Mesangial cell (primary cell): ENCODE measurements around the gene MACIR. TPM values are rescaled to one million over a fixed set of nuclear protein-coding genes. Genes with fewer than 3 reads are reported as not detected.

Source experiments
- total RNA-seq: library from RNA; depleted of rRNA; stranded (reverse); fragments of >200 nt; gene quantifications from 2 replicates; pipeline ENCODE4 v1.2.3, GENCODE V29; 2015

The MACIR gene, protein sequence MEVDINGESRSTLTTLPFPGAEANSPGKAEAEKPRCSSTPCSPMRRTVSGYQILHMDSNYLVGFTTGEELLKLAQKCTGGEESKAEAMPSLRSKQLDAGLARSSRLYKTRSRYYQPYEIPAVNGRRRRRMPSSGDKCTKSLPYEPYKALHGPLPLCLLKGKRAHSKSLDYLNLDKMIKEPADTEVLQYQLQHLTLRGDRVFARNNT
- total RNA-seq: 8.5 and 12.2 TPM in 2 replicates

DNA sequence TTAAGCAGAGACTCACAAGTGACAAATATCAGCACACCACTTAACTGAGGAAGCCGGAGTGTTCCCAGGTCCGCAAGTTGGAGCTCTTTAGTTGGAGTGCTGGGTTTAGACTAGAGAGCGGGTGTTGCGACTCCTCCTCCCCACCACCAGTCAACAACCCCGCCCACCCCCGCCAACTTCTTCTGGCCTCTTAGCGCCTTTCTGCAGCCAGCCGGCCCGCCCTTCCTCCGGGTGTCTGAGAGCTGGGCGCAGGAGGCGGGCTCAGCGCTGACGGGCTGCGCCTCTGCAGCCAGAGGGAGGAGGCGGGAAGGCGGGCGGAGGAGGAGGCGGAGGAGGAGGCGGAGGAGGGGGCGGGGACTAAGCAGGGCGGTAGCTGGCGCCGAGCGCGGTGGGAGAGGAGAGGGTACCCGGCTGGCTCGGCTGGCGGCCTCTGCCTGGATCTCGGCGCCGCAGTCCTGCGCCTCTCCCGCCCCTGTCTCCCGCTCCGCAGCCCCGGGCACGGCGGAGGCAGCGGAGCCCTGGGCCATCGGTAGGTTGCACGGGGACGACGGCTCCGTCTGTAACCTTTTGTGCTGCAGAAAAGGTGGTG is at the start of gene MACIR:
Gene MACIR, plus strand, starts transcription at position 396 of the 589 bp plus-strand sequence. CDS start 17,157 bp downstream, outside the sequence.

Other genes starting within 250 kb of the MACIR start
- gene GIN1, start 138.6 kb upstream of the MACIR start, total RNA-seq: 2.0 and 2.3 TPM in 2 replicates
- gene PPIP5K2, start 138.5 kb upstream of the MACIR start, total RNA-seq: 21.0 and 21.8 TPM in 2 replicates